DOHH2 (cell line): ENCODE measurements around the gene GVQW3.

Source experiments
- H3F3A ChIP-seq: fragments of 200-600 bp; sonication (generic), shearing (Covaris generic); 2 replicates; pipeline ENCODE4 v1.6.0; 2016; ENCODE audit warnings: antibody characterized with exemption, mild to moderate bottlenecking; ENCODE audit not compliant: control insufficient read depth, insufficient read depth
- H3K27ac ChIP-seq: fragments of 200-600 bp; sonication (generic); 2 replicates; pipeline ENCODE4 v1.5.1; 2014; ENCODE audit warnings: low read depth, mild to moderate bottlenecking, low read length, moderate library complexity
- H3K27me3 ChIP-seq: fragments of 200-600 bp; sonication (generic); 2 replicates; pipeline ENCODE4 v1.6.1; 2014; ENCODE audit warnings: mild to moderate bottlenecking, low read length, mixed read lengths; ENCODE audit not compliant: control insufficient read depth
- H3K36me3 ChIP-seq: fragments of 200-600 bp; sonication (generic); 2 replicates; pipeline ENCODE4 v1.6.1; 2014; ENCODE audit warnings: mild to moderate bottlenecking, low read length, moderate library complexity, mixed read lengths; ENCODE audit not compliant: control insufficient read depth
- H3K4me1 ChIP-seq: fragments of 200-600 bp; sonication (generic); 2 replicates; pipeline ENCODE4 v1.6.1; 2014; ENCODE audit warnings: mild to moderate bottlenecking, low read length, mixed read lengths; ENCODE audit not compliant: control insufficient read depth
- H3K4me2 ChIP-seq: fragments of 200-600 bp; sonication (generic); 2 replicates; pipeline ENCODE4 v1.6.0; 2014; ENCODE audit warnings: mild to moderate bottlenecking, low read length, moderate library complexity
- H3K4me3 ChIP-seq: fragments of 200-600 bp; sonication (generic); 2 replicates; pipeline ENCODE4 v1.5.1; 2014; ENCODE audit warnings: mild to moderate bottlenecking, low read length, mixed read lengths
- H3K79me2 ChIP-seq: fragments of 200-600 bp; sonication (generic); 2 replicates; pipeline ENCODE4 v1.6.1; 2014; ENCODE audit warnings: mild to moderate bottlenecking, low read length, mixed read lengths; ENCODE audit not compliant: control insufficient read depth
- H3K9me2 ChIP-seq: fragments of 200-600 bp; sonication (generic); replicated peaks from 2 replicates; pipeline ENCODE4 v1.6.1; 2014; ENCODE audit warnings: mild to moderate bottlenecking, low read length, mixed read lengths; ENCODE audit not compliant: control insufficient read depth
- H3K9me3 ChIP-seq: fragments of 200-600 bp; sonication (generic); 2 replicates; pipeline ENCODE4 v1.6.1; 2014; ENCODE audit warnings: antibody characterized with exemption, low read length, mixed read lengths; ENCODE audit not compliant: control insufficient read depth, insufficient read depth
- H4K20me1 ChIP-seq: fragments of 200-600 bp; sonication (generic); 2 replicates; pipeline ENCODE4 v1.6.0; 2014; ENCODE audit warnings: low read depth, mild to moderate bottlenecking, antibody characterized with exemption, low read length, moderate library complexity; ENCODE audit not compliant: control insufficient read depth, insufficient read depth
- CTCF ChIP-seq: fragments of 200-600 bp; sonication (generic); IDR thresholded peaks from one replicate; pipeline ENCODE4 v1.5.1; 2014; ENCODE audit warnings: antibody characterized with exemption, mild to moderate bottlenecking, low read depth, low read length; ENCODE audit not compliant: poor library complexity, severe bottlenecking
- EZH2phosphoT487 ChIP-seq: fragments of 200-600 bp; sonication (generic); IDR thresholded peaks from 2 replicates; pipeline ENCODE4 v1.6.1; 2017; ENCODE audit warnings: borderline replicate concordance, mild to moderate bottlenecking, antibody characterized with exemption, low read length, moderate library complexity, mixed read lengths

Gene GVQW3

GRCh38 chr11:76385903-76386302, 4.8 kb downstream of the GVQW3 start:
- no peaks in the 10 kb centered on the region; the same call in 1 of the 2 replicates for H4K20me1 ChIP-seq
- H3K27me3 ChIP-seq = no peaks in the 10 kb centered on the region
- H3K9me2 ChIP-seq = no peaks in the 10 kb centered on the region
- no peak overlapping the region for H3K4me3 ChIP-seq
- H3K36me3 ChIP-seq = peaks cover 5% of the 10 kb centered on the region; the same call in 1 of the 2 replicates
- no peak overlapping the region for H3K27ac ChIP-seq
- peaks cover 20% of the 10 kb centered on the region for H3K79me2 ChIP-seq
- no peak overlapping the region for H3K4me2 ChIP-seq
- peaks cover 23% of the 10 kb centered on the region for H3K4me1 ChIP-seq
- TF ChIP-seq CTCF = no peak
- no peak for TF ChIP-seq EZH2phosphoT487
- H3K9me3 ChIP-seq = no peaks in the 10 kb centered on the region
- H3F3A ChIP-seq = no peaks in the 10 kb centered on the region

DNA sequence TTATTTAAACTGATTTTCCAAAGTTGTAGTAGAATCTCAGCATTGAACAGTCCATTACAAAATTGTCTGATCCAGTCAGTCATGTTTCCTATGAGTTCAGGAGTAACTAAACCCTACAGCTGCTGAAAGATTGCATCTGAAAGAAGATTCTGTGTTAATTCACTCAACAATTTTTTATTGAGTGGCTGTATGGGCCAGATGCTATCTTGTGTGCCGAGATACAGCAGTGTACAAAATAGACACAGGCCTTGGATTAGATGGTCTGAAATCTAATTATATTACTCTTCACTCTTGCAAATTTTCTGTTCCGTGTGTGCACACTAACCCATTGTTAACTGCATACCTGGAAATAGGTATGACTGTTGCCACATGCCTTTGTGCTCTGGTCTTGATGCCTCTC, 7.3 kb downstream of the GVQW3 start:
- Histone ChIP-seq H4K20me1 (no peaks in the 10 kb centered on the region; the same call in 1 of the 2 replicates), H3K9me2 (no peaks in the 10 kb centered on the region), H3F3A (no peaks in the 10 kb centered on the region), H3K36me3 (peaks cover 5% of the 10 kb centered on the region; the same call in 1 of the 2 replicates), H3K9me3 (no peaks in the 10 kb centered on the region), H3K4me3 (no peak overlapping the region), H3K4me2 (no peak overlapping the region), H3K27ac (no peak overlapping the region), H3K79me2 (no peaks in the 10 kb centered on the region), H3K4me1 (peaks cover 7% of the 10 kb centered on the region), H3K27me3 (no peaks in the 10 kb centered on the region)
- no peak for TF ChIP-seq EZH2phosphoT487
- no peak for TF ChIP-seq CTCF

- Histone ChIP-seq H3F3A (no peaks in the 10 kb centered on the region), H3K9me2 (no peaks in the 10 kb centered on the region), H3K9me3 (no peaks in the 10 kb centered on the region), H4K20me1 (no peaks in the 10 kb centered on the region), H3K36me3 (no peaks in the 10 kb centered on the region), H3K4me2 (no peak overlapping the region), H3K4me3 (no peak overlapping the region), H3K79me2 (no peaks in the 10 kb centered on the region), H3K27me3 (no peaks in the 10 kb centered on the region), H3K27ac (no peak overlapping the region), H3K4me1 (no peaks in the 10 kb centered on the region)
- TF ChIP-seq CTCF = no peak
- TF ChIP-seq EZH2phosphoT487 = no peak
Measured at GRCh38 chr11:76391021-76391420, 9.9 kb downstream of the GVQW3 start.
